ENCODE results near the gene PNPLA3.

GRCh38 chr22:43990044-43990443 is 66.4 kb downstream of the PNPLA3 start:
- no peak for TF ChIP-seq CTCF (optimal IDR thresholded peaks at IDR 0.05 in 1 of 3, IDR thresholded peaks at IDR 0.05 in 1 of 3, conservative IDR thresholded peaks at IDR 0.05 in 1 of 3; ENCODE audit: extremely low read depth in 1 of 3, insufficient read depth in 2 of 3, low read length in 3 of 3)
- TF ChIP-seq EZH2 (IDR thresholded peaks at IDR 0.05; ENCODE audit: low read length) = no peak

Measured in keratinocyte (primary cell).